Measurements from ENCODE around the gene EHD4.

EHD4 gene

GRCh38 chr15:41972253-41973242, at the start of gene EHD4:
EHD4 (minus strand) TSS chr15:41972557; CDS start chr15:41972494, 63 bp downstream.
- DNase-seq (ENCODE audit: low read depth) = peak; percentile 98

DNA sequence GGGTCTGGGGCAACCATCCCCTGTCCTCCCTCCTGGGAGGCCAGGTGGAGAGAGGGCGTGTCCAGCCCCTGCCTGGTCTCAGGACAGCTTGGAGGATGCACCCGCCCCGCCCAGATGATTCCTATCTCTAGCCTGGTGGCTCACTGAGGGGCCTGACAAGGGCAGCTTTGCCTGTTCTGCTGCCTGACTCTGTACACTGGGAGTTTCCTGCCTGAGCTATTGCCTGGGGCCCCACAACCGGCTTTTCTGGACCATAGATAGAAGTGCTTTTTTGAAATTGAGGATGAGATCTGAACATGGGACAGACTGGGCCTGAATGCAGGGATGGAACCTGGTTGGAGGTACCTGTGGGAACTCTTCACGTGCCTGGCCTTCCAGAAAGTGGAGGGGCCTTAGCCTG, 49.2 kb upstream of the EHD4 start:
- DNase-seq (ENCODE audit: low read depth) = no peak

GRCh38 chr15:42020713-42021273, 48.4 kb upstream of the EHD4 start, which contains the start of gene PLA2G4E:
PLA2G4E (minus strand) TSS chr15:42021042; CDS start chr15:42021030, 12 bp downstream.
- DNase-seq (ENCODE audit: low read depth) = no peak

- DNase-seq (ENCODE audit: low read depth) = no peak
These were observed 46.2 kb upstream of the EHD4 start for GRCh38 chr15:42018306-42019224.

DNA sequence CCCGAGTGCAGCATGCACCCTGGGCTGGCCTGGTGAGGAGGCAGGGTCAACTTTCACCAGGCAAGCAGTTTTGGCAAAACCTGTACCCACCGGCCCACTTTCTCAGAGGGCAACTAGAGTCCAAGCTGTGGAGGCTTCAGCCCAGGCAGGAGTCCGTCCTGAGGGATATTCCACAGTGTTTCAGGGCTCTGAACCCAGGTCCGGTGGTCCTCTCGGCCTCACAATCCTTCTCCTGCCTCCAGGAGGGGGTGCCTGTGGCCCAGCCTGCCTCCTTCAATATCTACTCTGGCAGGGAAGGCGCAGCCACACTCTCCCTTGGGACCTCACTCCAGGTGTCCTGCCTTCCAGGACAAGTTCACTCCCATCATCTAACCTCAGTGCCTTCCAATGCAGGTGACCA, 44.6 kb upstream of the EHD4 start:
- DNase-seq (ENCODE audit: low read depth) = no peak

GRCh38 chr15:42014406-42014805, 42.0 kb upstream of the EHD4 start:
- no peak for DNase-seq (ENCODE audit: low read depth)

DNA sequence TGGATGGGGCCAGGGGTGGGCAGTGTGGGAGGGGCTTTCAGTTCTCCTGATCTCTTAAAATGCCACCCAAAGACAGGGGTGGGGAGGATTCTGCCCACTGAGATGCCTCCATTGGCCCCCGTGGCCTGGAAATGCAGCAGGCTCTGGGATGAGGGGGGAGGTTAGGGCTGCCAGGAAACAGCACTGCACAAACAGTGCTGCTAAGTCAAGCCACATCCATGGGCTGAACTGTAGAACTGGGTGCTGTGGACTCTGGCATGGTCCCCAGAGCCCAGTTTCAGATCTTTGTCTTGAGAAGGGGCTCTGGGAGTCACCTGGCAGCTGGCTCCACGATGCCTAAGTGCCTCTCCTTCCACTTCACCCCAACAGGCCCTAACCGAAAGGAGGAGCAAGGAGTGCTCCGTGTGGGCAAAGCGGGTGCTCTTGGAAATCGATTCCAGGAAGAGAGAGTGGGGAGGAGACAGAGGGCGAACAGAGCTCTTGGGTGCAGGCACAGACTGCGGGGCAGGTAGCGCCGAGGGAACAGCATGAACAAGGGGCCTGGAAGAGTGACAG, 40.6 kb upstream of the EHD4 start:
- DNase-seq (ENCODE audit: low read depth) = no peak

DNA sequence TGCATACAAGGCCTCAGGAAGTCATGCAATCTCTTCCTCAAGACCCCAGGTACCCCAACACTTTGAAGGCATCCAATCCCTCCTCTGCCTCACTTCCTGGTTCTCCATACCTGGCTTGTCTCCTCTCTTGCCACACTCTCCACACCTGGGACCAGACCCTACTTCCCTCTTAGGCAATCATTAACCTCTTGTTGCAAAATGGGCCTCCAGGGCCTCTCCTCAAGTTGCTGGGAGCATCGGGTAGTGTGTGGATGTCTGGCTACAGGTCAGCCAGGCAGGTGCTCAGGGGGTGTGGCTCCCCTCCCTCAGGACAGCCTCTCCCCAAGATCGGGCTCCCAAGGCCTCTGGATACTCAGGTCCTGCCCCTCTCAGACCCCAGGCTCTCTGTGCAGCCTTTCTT, 39.9 kb upstream of the EHD4 start:
- DNase-seq (ENCODE audit: low read depth) = no peak

- no peak for DNase-seq (ENCODE audit: low read depth)
These were observed 38.7 kb upstream of the EHD4 start for GRCh38 chr15:42011074-42011473.

GRCh38 chr15:42010434-42010833, 38.1 kb upstream of the EHD4 start:
- DNase-seq (ENCODE audit: low read depth) = no peak

DNA sequence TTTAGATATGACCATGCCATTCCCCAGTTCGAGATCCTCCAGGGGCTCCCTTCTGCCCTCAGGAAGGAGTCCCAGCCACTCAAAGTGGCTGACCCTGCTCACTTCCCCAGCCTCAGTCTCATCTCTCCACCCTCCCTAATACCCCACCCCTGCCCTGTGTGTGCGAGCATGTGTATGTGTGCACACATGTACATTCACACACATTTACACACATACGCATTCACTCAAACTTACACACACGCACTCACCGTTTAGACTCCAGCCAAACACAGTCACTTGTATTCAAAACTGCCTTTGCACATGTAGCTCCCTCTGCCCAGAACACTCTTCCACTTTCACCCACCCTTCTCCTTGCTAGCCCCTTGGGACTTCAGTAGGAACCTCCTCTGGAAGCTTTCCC, 37.1 kb upstream of the EHD4 start:
- DNase-seq (ENCODE audit: low read depth) = no peak

DNA sequence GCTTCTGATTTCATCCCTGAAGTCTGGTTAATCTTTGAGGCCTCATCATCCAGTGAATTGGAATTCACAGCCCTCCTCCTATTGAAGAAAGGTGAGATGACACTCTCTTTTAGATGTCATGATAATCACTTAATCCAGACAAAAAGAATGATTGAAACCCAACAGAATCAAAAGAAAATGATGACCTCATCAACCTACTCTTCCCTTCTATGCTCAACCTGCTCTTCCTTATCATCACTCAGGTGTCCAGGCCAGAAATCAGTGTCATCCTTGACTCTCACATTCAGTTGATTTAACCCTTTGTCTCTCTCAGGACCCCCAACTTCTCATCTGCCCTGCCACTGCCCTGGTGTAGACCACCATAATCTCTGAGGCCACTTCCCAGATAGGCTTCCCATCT, 36.7 kb upstream of the EHD4 start:
- DNase-seq (ENCODE audit: low read depth) = no peak

DNA sequence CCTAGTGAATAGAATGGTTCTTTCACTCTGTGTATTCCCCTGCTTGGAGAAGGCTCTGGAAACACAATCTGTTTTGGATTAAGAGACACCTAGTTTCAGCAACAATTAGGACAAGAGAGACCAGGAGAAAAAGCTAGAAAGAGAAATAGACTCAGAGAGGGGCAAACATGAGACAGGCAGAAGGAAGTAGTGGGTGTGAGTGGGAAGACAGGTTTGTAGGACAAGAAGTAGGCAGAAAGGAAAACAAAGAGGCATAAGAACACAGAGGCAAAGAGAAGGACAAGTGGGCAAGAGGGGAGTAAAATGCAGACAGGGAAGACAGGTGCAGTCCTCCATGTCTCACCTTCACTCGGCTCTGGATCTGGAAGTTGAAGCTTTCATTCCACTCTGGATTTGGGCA, 35.0 kb upstream of the EHD4 start:
- no peak for DNase-seq (ENCODE audit: low read depth)

DNA sequence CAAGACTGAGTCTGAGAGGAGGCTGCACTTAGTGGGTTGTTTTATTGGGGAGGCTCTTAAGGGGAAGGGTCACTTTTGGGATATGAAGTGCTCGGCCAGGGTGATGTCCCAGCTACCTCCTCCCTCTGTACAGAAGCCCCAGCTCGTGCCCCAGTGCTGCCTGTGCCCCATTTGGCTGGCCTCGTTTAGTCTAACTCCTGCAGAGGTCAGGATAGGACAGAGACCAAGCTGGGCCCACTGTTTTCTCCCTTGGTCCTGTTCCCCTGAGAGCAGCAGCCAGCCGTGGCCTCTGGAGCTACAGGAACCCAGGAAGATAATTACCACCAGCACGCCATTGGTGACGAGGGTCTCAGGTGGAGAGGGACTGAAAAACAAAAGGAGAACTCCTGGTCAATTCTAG, 30.0 kb upstream of the EHD4 start:
- DNase-seq (ENCODE audit: low read depth) = no peak

DNA sequence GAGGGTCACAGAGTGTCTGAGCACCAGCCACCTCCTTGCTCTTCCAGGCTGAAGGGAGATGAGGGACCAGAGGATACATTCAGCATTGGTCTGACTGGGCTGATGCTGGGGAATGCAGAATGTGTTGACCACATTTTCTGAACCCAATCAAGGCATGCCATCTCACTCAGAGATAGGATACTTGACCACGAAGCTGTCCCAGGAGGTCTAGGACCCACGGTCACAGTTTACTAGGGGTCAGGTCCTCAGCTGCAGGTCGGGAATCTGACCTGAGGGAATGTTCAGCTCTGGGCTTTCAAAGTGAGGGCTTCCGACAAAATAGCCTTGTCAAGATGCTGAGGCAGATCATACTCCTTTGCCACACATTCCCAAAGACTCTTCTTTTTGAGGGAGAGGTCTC, 28.9 kb upstream of the EHD4 start:
- no peak for DNase-seq (ENCODE audit: low read depth)

DNA sequence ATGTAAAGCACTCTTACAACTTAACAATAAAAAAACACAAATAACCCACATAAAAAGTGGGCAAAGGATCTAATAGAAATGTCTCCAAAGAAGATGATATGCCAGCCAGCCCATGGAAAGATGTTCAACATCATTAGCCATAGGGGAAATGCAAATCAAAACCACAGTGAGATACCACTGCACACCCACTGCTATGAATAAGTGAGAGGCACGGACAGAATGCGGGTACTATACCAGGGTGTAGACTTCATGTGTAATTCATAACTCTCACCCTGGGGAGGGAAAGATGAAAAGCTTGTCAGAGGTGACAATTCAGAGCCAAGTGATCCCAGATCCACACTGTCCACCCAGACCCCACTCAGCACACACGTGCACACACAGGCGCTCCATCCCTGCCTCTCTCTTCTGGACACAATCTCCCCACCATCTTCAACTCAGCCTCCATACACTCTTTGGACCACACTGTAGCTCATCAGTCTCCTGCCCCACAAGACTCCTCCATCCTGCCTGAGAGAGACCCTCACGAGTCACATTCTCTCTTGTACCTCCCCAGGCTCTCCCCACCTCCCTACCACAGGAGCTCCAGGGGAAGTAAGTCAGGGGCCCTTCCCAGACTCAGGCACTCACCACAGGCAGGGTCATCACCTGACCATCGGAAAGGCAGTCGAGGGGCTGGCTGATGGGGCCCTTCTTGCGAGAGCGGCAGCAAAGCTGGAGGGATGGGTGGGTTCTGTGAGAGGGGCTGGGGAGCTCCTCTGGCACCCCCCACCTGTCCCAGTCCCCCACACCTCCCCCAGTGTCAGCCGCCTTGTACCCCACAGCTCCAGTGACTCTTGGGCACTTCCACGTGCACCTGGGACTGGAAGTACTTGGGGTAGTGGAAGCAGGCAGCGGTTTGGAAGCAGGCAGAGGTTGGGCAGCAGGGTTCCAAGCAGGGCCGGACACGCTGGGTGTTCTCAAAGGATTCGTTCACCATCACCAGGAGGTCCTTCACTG, 27.2 kb upstream of the EHD4 start:
- DNase-seq (ENCODE audit: low read depth) = no peak

DNA sequence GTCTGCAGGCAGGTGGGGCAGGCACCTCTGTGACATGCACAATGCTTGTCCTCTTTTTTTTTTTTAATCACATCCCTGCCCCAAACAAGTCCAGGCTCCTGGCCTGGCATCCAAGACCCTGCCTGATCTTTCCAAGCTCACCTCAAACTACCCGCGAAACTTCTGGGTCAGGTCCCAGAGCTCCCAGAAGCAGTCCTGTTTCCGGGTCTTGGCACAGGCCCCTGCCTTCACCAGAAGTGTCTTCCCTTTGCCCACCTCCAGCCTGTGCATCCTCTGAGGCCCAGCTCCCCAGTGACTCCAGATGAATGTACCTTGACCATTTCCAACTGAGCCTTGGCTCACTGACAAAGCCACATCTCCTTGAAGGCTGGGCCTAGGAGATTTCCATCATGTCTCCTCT, 25.5 kb upstream of the EHD4 start:
- DNase-seq (ENCODE audit: low read depth) = no peak

- DNase-seq (ENCODE audit: low read depth) = no peak
These were observed 24.7 kb upstream of the EHD4 start for GRCh38 chr15:41996921-41997592.

DNA sequence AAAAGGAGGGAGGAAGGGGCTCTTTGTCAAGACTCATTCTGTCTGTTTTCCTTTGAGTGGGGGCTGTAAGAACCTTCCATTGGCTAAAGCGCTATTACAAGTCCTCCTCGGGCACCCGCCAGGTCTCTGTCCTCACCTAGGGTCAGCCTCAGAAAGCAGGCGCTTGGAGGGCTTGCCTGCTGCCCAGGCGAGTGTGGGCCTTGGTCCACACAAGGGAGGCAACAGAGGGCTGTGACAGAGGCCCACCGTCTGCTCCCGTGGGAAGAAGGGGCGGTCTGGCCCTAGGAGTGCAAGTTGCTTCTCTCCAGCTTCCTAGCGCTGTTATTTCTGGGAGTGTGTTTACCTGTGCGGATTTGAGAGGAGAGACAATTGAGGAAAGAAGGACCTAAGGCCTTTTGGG, 24.0 kb upstream of the EHD4 start:
- DNase-seq (ENCODE audit: low read depth) = no peak

- no peak for DNase-seq (ENCODE audit: low read depth)
These were observed 23.1 kb upstream of the EHD4 start for GRCh38 chr15:41995476-41995855.

All from HS-5 (cell line).